Effector memory CD8-positive, alpha-beta T cell (primary cell): ENCODE data around the gene GRIFIN.

ENCODE experiments used
- ATAC-seq: fragments of 150-1000 bp; cut with Tn5 transposase; replicated peaks from 2 replicates; pipeline ENCODE4 v1.10.0; 2021; ENCODE audit warnings: mild to moderate bottlenecking, moderate library complexity
- DNase-seq, 3 experiments: peaks; one replicate each; pipeline ENCODE4 v3.0.0; 2021
- H3K27ac Mint-ChIP-seq, 2 donors: one replicate each; pipeline ENCODE4 v1.8.0; 2022; ENCODE audit warnings: mild to moderate bottlenecking in 2 of 2, mixed read lengths in 2 of 2, moderate library complexity in 2 of 2
- H3K27me3 Mint-ChIP-seq, 2 donors: one replicate each; pipeline ENCODE4 v1.8.0; 2022; ENCODE audit warnings: mixed read lengths in 2 of 2
- H3K36me3 Mint-ChIP-seq: one replicate; pipeline ENCODE4 v1.8.0; 2022; ENCODE audit warnings: mild to moderate bottlenecking, moderate library complexity, mixed read lengths; ENCODE audit not compliant: insufficient read depth
- H3K4me1 Mint-ChIP-seq, 2 donors: one replicate each; pipeline ENCODE4 v1.8.0; 2022; ENCODE audit warnings: low read depth in 2 of 2, mixed read lengths in 2 of 2
- H3K4me3 Mint-ChIP-seq, 2 donors: one replicate each; pipeline ENCODE4 v1.8.0; 2022; ENCODE audit warnings: mild to moderate bottlenecking in 2 of 2, mixed read lengths in 2 of 2, moderate library complexity in 2 of 2
- H3K9me3 Mint-ChIP-seq, 2 donors: one replicate each; pipeline ENCODE4 v1.8.0; 2022; ENCODE audit warnings: mixed read lengths in 2 of 2

GRIFIN gene

GRCh38 chr7:2488681-2489080 is 12.5 kb upstream of the GRIFIN start:
- H3K9me3 Mint-ChIP-seq = peaks cover 8 to 13% of the 10 kb centered on the region in 2 donors
- peak overlapping the region in 1 of 2 donors; percentile 73 for H3K27ac Mint-ChIP-seq
- peaks cover 3% of the 10 kb centered on the region for H3K36me3 Mint-ChIP-seq
- ATAC-seq = no peak
- H3K27me3 Mint-ChIP-seq = peaks cover 9 to 16% of the 10 kb centered on the region in 2 donors
- no peak for DNase-seq
- no peak overlapping the region for H3K4me3 Mint-ChIP-seq
- peaks cover 3 to 8% of the 10 kb centered on the region in 2 donors for H3K4me1 Mint-ChIP-seq

DNA sequence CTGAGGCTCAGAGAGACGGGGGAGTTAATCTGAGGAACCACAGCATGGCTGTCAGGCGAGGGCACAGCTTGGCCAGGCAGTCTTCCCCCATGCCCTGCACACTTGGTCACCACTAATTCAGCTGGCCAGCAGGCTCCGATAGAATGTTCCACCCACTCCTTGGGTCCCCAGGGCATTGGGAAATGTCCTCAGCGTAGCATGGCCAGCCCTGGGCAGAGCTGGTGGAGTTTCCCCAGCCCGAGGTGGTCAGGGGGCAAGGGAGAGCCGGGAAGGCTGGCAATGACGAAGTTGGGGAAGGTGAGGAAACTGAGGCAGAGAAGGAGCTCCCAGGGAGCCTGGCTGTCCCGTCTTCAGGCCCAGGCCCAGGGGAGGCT is 12.1 kb upstream of the GRIFIN start:
- peaks cover 9 to 16% of the 10 kb centered on the region in 2 donors for H3K27me3 Mint-ChIP-seq
- DNase-seq (no peak), ATAC-seq (no peak)
- peaks cover 8 to 13% of the 10 kb centered on the region in 2 donors for H3K9me3 Mint-ChIP-seq
- peaks cover 3% of the 10 kb centered on the region for H3K36me3 Mint-ChIP-seq
- H3K4me1 Mint-ChIP-seq = peaks cover 3 to 8% of the 10 kb centered on the region in 2 donors
- peak overlapping the region in 1 of 2 donors; percentile 73 for H3K27ac Mint-ChIP-seq
- no peak overlapping the region for H3K4me3 Mint-ChIP-seq

GRCh38 chr7:2487586-2488271 is 11.5 kb upstream of the GRIFIN start:
- no peak for DNase-seq
- ATAC-seq = no peak
- peak overlapping the region in 1 of 2 donors; percentile 73 for H3K27ac Mint-ChIP-seq
- peaks cover 3% of the 10 kb centered on the region for H3K36me3 Mint-ChIP-seq
- no peak overlapping the region for H3K4me3 Mint-ChIP-seq
- peaks cover 8 to 13% of the 10 kb centered on the region in 2 donors for H3K9me3 Mint-ChIP-seq
- H3K4me1 Mint-ChIP-seq = peaks cover 3 to 8% of the 10 kb centered on the region in 2 donors
- H3K27me3 Mint-ChIP-seq = peaks cover 9 to 16% of the 10 kb centered on the region in 2 donors

- H3K27ac Mint-ChIP-seq = no peak overlapping the region
- DNase-seq (no peak), ATAC-seq (no peak)
- H3K4me3 Mint-ChIP-seq = no peak overlapping the region
- H3K9me3 Mint-ChIP-seq = no peaks in the 10 kb centered on the region
- peaks cover 9 to 16% of the 10 kb centered on the region in 2 donors for H3K27me3 Mint-ChIP-seq
- peaks cover 3 to 8% of the 10 kb centered on the region in 2 donors for H3K4me1 Mint-ChIP-seq
- H3K36me3 Mint-ChIP-seq = no peaks in the 10 kb centered on the region
Observed at GRCh38 chr7:2484868-2485267, 8.7 kb upstream of the GRIFIN start.

DNA sequence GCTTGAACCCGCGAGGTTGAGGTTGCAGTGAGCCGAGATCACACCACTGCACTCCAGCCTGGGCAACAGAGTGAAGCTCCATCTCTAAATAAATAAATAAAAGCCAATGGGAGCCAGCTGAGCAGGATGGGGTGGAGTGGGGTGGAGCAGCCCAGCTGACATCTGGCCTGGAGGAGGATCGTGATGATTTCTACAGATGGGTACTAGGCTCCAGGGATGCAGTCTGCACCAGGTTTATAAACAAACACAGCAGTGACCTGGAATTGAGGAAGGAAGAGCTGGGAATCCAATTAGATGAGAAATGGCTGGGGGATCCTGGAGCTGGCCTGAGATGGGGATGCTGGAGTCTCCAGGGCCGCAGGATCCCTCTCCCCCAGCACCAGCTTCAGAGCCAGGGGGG is 7.3 kb upstream of the GRIFIN start:
- Mint-ChIP-seq H3K4me1 (peaks cover 3% of the 10 kb centered on the region in 2 donors), H3K4me3 (no peak overlapping the region), H3K9me3 (no peaks in the 10 kb centered on the region), H3K36me3 (peaks cover 3% of the 10 kb centered on the region), H3K27me3 (peaks cover 3 to 6% of the 10 kb centered on the region in 2 donors), H3K27ac (no peak overlapping the region)
- DNase-seq (no peak), ATAC-seq (no peak)

DNA sequence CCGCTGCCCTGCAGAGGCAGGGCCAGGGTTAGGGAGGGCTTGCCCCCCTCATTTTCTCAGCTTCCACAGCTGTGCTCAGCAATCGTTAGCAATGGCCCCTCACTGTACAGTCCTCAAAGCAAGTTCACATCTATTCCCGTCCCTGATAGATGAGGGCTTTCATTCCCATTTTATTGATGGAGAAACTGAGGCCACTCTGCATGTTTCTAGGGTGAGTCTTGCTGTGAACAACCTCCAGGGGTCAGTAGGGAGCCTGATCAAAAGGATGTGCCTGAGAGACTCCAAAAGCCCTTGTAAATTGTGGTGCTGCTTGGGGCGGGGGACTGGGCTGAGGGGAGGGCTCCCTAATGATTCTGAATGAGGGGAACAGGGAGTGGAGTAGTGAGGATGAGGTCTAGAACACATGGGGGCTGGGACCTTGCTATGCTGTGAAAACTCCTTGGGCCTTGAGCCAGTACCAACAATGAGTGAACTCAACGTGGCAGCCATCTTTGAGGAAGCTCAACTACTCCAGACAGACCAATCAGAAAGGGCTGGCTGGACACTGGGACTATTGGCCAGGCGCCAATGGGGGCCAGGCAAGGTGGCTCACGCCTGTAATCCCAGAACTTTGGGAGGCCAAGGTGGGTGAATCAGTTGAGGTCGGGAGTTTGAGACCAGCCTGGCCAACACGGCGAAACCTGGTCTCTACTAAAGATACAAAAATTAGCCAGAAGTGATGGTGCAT is 6.7 kb upstream of the GRIFIN start:
- no peak for ATAC-seq
- Mint-ChIP-seq H3K36me3 (peaks cover 3% of the 10 kb centered on the region), H3K4me3 (no peak overlapping the region), H3K27me3 (peaks cover 0 to 6% of the 10 kb centered on the region in 2 donors), H3K27ac (no peak overlapping the region), H3K4me1 (peaks cover 3% of the 10 kb centered on the region in 2 donors), H3K9me3 (no peaks in the 10 kb centered on the region)
- no peak for DNase-seq

GRCh38 chr7:2481195-2481594 is 5.0 kb upstream of the GRIFIN start:
- Mint-ChIP-seq H3K4me1 (peaks cover 3 to 5% of the 10 kb centered on the region in 2 donors), H3K36me3 (peaks cover 3% of the 10 kb centered on the region), H3K27ac (no peak overlapping the region), H3K9me3 (no peaks in the 10 kb centered on the region), H3K4me3 (no peak overlapping the region), H3K27me3 (no peaks in the 10 kb centered on the region)
- ATAC-seq (no peak), DNase-seq (no peak)

DNA sequence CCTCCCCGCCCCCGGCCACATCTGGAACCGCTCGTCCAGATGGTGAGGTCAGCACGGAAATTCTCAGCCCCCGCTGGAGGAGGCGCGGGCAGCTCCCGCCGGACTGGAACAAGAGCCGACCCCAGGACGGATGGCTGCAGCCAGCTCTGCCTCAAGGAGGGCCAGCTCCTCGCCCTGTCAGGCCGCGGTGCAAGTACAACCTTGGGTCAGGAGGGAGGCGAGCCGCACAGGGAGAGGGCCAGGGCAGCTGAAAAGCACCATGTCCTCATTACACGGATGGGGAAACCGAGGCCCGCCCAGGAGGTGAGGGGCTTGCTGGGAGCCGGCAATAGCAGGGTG is 3.8 kb upstream of the GRIFIN start:
- H3K9me3 Mint-ChIP-seq = no peaks in the 10 kb centered on the region
- H3K4me3 Mint-ChIP-seq = no peak overlapping the region
- H3K4me1 Mint-ChIP-seq = peaks cover 2 to 5% of the 10 kb centered on the region in 2 donors
- ATAC-seq = no peak
- peaks cover 3% of the 10 kb centered on the region for H3K36me3 Mint-ChIP-seq
- no peak for DNase-seq
- no peak overlapping the region for H3K27ac Mint-ChIP-seq
- H3K27me3 Mint-ChIP-seq = no peaks in the 10 kb centered on the region

GRCh38 chr7:2479276-2480069 is 3.3 kb upstream of the GRIFIN start:
- Mint-ChIP-seq H3K4me1 (peaks cover 0 to 5% of the 10 kb centered on the region in 2 donors), H3K4me3 (no peak overlapping the region), H3K27ac (no peak overlapping the region), H3K27me3 (no peaks in the 10 kb centered on the region), H3K9me3 (no peaks in the 10 kb centered on the region), H3K36me3 (peaks cover 3% of the 10 kb centered on the region)
- DNase-seq (no peak), ATAC-seq (no peak)

DNA sequence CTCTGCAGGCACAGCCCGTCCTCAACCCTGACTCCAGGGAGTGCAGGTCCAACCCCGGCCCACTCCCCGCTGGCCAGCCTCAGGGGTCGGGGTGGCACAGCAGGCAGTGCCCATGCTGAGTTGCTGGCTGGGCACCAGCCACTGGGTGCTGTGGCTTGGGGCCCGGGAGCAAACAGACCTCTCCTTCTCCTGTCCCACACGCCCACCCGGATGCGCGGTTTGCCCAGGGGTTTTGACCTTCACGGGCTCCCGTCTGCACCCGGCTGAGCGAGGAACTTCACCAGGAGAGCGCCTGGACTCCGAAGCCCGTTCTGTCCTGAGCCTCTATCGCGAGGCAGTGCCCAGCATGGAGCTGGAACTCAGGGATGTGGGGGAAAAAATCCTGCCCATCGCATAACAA is 2.6 kb upstream of the GRIFIN start:
- DNase-seq = no peak
- Mint-ChIP-seq H3K9me3 (no peaks in the 10 kb centered on the region), H3K36me3 (peaks cover 3% of the 10 kb centered on the region), H3K27ac (no peak overlapping the region), H3K4me1 (peaks cover 0 to 5% of the 10 kb centered on the region in 2 donors), H3K27me3 (no peaks in the 10 kb centered on the region), H3K4me3 (peak overlapping the region in 1 of 2 donors; percentile 40)
- no peak for ATAC-seq

DNA sequence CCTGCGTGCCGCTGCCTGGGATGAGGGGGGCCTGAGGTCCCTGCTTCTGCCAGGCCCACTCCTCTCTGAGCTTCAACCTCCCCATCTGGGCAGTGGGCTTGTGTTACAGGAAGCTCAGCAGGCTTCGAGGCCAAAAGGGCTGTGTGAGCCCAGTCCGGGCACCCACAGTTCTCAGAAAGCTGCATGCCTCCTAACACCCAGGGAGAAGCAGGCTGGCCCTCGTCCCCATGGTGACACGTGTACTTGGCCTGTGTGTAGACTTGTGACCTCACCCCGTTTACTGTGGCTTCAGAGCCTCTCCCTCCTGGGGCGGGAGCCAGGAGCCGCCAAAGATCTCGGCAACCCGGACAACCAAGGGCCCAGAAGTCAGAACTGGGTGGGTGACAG is 2.2 kb upstream of the GRIFIN start:
- Mint-ChIP-seq H3K27me3 (no peaks in the 10 kb centered on the region), H3K36me3 (peaks cover 3% of the 10 kb centered on the region), H3K27ac (no peak overlapping the region), H3K4me1 (peaks cover 0 to 5% of the 10 kb centered on the region in 2 donors), H3K4me3 (peak overlapping the region in 1 of 2 donors; percentile 40), H3K9me3 (no peaks in the 10 kb centered on the region)
- DNase-seq (no peak), ATAC-seq (no peak)

GRCh38 chr7:2477447-2478398 is 1.5 kb upstream of the GRIFIN start:
- peak; percentile 98 for ATAC-seq
- H3K9me3 Mint-ChIP-seq = no peaks in the 10 kb centered on the region
- H3K36me3 Mint-ChIP-seq = peaks cover 3% of the 10 kb centered on the region
- peaks cover 0 to 5% of the 10 kb centered on the region in 2 donors for H3K4me1 Mint-ChIP-seq
- no peak overlapping the region for H3K27ac Mint-ChIP-seq
- peak overlapping the region in 1 of 2 donors; percentile 40 for H3K4me3 Mint-ChIP-seq
- peak; percentile 57 to 68 (median 57) for DNase-seq
- no peaks in the 10 kb centered on the region for H3K27me3 Mint-ChIP-seq
